Endothelial cell of umbilical vein (primary cell): ENCODE results near the gene FOXL2. TPM values are rescaled to one million over a fixed set of nuclear protein-coding genes. Genes with fewer than 3 reads are reported as not detected.

Experiments used
- BruUV-seq: library from RNA; stranded (reverse); fragments of 400-500 nt; replicated peaks from 2 replicates; lab custom pipeline; 2021; lab: Mats Ljungman, UMichigan
- CTCF ChIA-PET: fragments of 300-600, 350-600 bp; sonication (Branson Sonifier 250); formaldehyde crosslinking; loops from one replicate; lab custom pipeline; 2021; ENCODE audit warnings: antibody characterized with exemption, inconsistent platforms; lab: Charles Lee
- POLR2A ChIA-PET: fragments of 300-600, 350-600 bp; sonication (Branson Sonifier 250); formaldehyde crosslinking; loops from one replicate; lab custom pipeline; 2021; ENCODE audit warnings: antibody characterized with exemption, inconsistent platforms; lab: Charles Lee
- DNase-seq: peaks from one replicate; pipeline ENCODE4 v3.0.0-alpha.2; 2011; ENCODE audit warnings: low read depth, low spot score
- FAIRE-seq: peaks from 2 replicates; lab custom pipeline; 2011; peaks lifted over from hg19 to GRCh38; lab: Jason Lieb, UNC
- H2AFZ ChIP-seq: 2 replicates; pipeline ENCODE4 v1.6.0; 2012; ENCODE audit warnings: low read depth, low read length, control low read depth, inconsistent platforms
- H3K27ac ChIP-seq: 2 replicates; pipeline ENCODE4 v1.5.1; 2011; ENCODE audit warnings: low read depth, mild to moderate bottlenecking, control low read depth, low read length, moderate library complexity; ENCODE audit not compliant: insufficient read depth
- H3K27me3 ChIP-seq, 2 experiments: 2 replicates each; pipeline versions ENCODE4 v1.6.0 to v1.6.1; 2011; ENCODE audit warnings: low read length in 2 of 2, mixed read lengths in 1 of 2; ENCODE audit not compliant: control insufficient read depth in 2 of 2, insufficient read depth in 2 of 2
- H3K36me3 ChIP-seq, 2 experiments: 2 replicates in 1 of 2; 3 replicates in 1 of 2; pipeline ENCODE4 v1.5.1; 2011; ENCODE audit warnings: low read length in 2 of 2, mild to moderate bottlenecking in 1 of 2, moderate library complexity in 1 of 2; ENCODE audit not compliant: control insufficient read depth in 2 of 2, insufficient read depth in 2 of 2; ENCODE audit errors: extremely low read depth in 1 of 2
- H3K4me1 ChIP-seq: 3 replicates; pipeline ENCODE4 v1.5.1; 2011; ENCODE audit warnings: mild to moderate bottlenecking, low read length; ENCODE audit not compliant: control insufficient read depth, insufficient read depth; ENCODE audit errors: extremely low read depth
- H3K4me2 ChIP-seq: 2 replicates; pipeline ENCODE4 v1.6.1; 2011; ENCODE audit warnings: low read length, control low read depth, mixed read lengths; ENCODE audit not compliant: insufficient read depth
- H3K4me3 ChIP-seq, 3 experiments: fragments of 200-600 bp in 1 of 3; sonication (generic), shearing (Covaris generic) in 1 of 3; replicated peaks in 1 of 3; 2 replicates each; pipeline ENCODE4 v1.5.1; 2011 to 2016; ENCODE audit warnings: control low read depth in 3 of 3, low read length in 3 of 3, mild to moderate bottlenecking in 2 of 3, inconsistent platforms in 1 of 3, low read depth in 1 of 3, moderate library complexity in 1 of 3; ENCODE audit not compliant: insufficient read depth in 1 of 3
- H3K79me2 ChIP-seq: 2 replicates; pipeline ENCODE4 v1.6.0; 2012; ENCODE audit warnings: low read length, inconsistent platforms; ENCODE audit not compliant: control insufficient read depth, insufficient read depth
- H3K9ac ChIP-seq: replicated peaks from 2 replicates; pipeline ENCODE3; 2011; ENCODE audit warnings: low read length, control low read depth; ENCODE audit not compliant: insufficient read depth; ENCODE audit errors: extremely low read depth
- H3K9me1 ChIP-seq: replicated peaks from 3 replicates; pipeline ENCODE4 v1.6.0; 2011; ENCODE audit warnings: mild to moderate bottlenecking, low read length; ENCODE audit not compliant: control insufficient read depth, insufficient read depth; ENCODE audit errors: extremely low read depth
- H3K9me3 ChIP-seq: replicated peaks from 2 replicates; pipeline ENCODE4 v1.5.1; 2012; ENCODE audit warnings: low read length, inconsistent platforms; ENCODE audit not compliant: control insufficient read depth, insufficient read depth
- H4K20me1 ChIP-seq: replicated peaks from 2 replicates; pipeline ENCODE3; 2011; ENCODE audit warnings: mild to moderate bottlenecking, low read length; ENCODE audit not compliant: control insufficient read depth, insufficient read depth; ENCODE audit errors: extremely low read depth
- CTCF ChIP-seq, 2 donors: IDR thresholded peaks; 1 replicate in 1 of 2; 2 replicates in 1 of 2; pipeline ENCODE4 v1.5.1; 2011; ENCODE audit warnings: low read length in 2 of 2, mild to moderate bottlenecking in 2 of 2, moderate library complexity in 2 of 2, control low read depth in 1 of 2, inconsistent platforms in 1 of 2, low read depth in 1 of 2; ENCODE audit not compliant: insufficient read depth in 1 of 2; ENCODE audit errors: extremely low read depth in 1 of 2
- GATA2 ChIP-seq: IDR thresholded peaks from 2 replicates; pipeline ENCODE4 v1.7.0; 2011; ENCODE audit warnings: low read depth, mild to moderate bottlenecking, moderate library complexity, mixed read lengths, low read length; ENCODE audit not compliant: insufficient read length, insufficient read depth
- JUN ChIP-seq: IDR thresholded peaks from 2 replicates; pipeline ENCODE4 v1.6.1; 2011; ENCODE audit warnings: borderline replicate concordance, low read depth; ENCODE audit not compliant: insufficient read length, insufficient read depth
- MYC ChIP-seq: IDR thresholded peaks from one replicate; pipeline ENCODE4 v1.6.1; 2011; ENCODE audit warnings: mild to moderate bottlenecking, low read depth, low read length
- POLR2A ChIP-seq: IDR thresholded peaks from 2 replicates; pipeline ENCODE4 v1.6.1; 2012; ENCODE audit warnings: low read depth, mild to moderate bottlenecking, control low read depth, low read length
- POLR2AphosphoS5 ChIP-seq: IDR thresholded peaks from 2 replicates; pipeline ENCODE4 v1.6.1; 2012; ENCODE audit warnings: low read depth, mild to moderate bottlenecking, control low read depth, low read length, moderate library complexity; ENCODE audit not compliant: insufficient read depth
- dilution Hi-C: fragments of 300-500 bp; cut with MboI; formaldehyde crosslinking; loops from one replicate; pipeline ENCODE4 v1.15.0; 2019; ENCODE audit warnings: low sequenced_read_pairs; ENCODE audit not compliant: extremely low pct_ligation_motif_present
- intact Hi-C: fragments of 100-400 bp; cut with micrococcal nuclease; formaldehyde crosslinking; loops from one replicate; pipeline ENCODE4 v1.10.0; 2022
- polyA plus RNA-seq, 4 experiments: library from polyadenylated mRNA; depleted of rRNA in 3 of 4; stranded (reverse) in 3 of 4; unstranded in 1 of 4; fragments of >200 nt; gene quantifications; 2 replicates each; pipeline versions ENCODE4 v1.2.1 to v1.2.3, GENCODE V29; 2011 to 2012; ENCODE audit warnings: missing spikeins in 1 of 4
- total RNA-seq: library from RNA; stranded (reverse); gene quantifications from 2 replicates; pipeline ENCODE4 v1.2.3, GENCODE V29; 2021

Gene FOXL2
- total and polyA plus RNA-seq, 2 donors (not counting 3 experiments of a cell fraction or from before 2014, with no cell fraction given): not detected

GRCh38 chr3:138984816-138985215 is 37.9 kb upstream of the FOXL2 start:
- H3K4me1 ChIP-seq: no peaks in the 10 kb centered on the region
- dilution Hi-C loops (no loop called here), intact Hi-C loops (no loop called here)
- no peak for TF ChIP-seq MYC
- no peak for TF ChIP-seq POLR2A
- no peak for TF ChIP-seq GATA2
- TF ChIP-seq POLR2AphosphoS5: no peak
- TF ChIP-seq CTCF (IDR thresholded peaks at IDR 0.05; ENCODE audit: extremely low read depth in 1 of 2, insufficient read depth in 1 of 2, low read depth in 1 of 2, low read length in 2 of 2): no peak
- TF ChIP-seq JUN: no peak
- H3K27ac ChIP-seq: no peak overlapping the region
- DNase-seq: no peak
- ChIA-PET CTCF (no interaction called here), POLR2A (no interaction called here)
- H3K9ac ChIP-seq: no peak overlapping the region
- H3K9me1 ChIP-seq: no peaks in the 10 kb centered on the region
- H3K36me3 ChIP-seq: no peaks in the 10 kb centered on the region
- H3K79me2 ChIP-seq: no peaks in the 10 kb centered on the region
- no peak overlapping the region for H2AFZ ChIP-seq
- peaks cover 3 to 6% of the 10 kb centered on the region in 2 experiments for H3K27me3 ChIP-seq
- H3K4me2 ChIP-seq: no peak overlapping the region
- FAIRE-seq: no peak
- H3K9me3 ChIP-seq: no peaks in the 10 kb centered on the region
- no peaks in the 10 kb centered on the region for H4K20me1 ChIP-seq
- no peak overlapping the region for H3K4me3 ChIP-seq
- BruUV-seq: no TSS peak

- H3K9me1 ChIP-seq: no peaks in the 10 kb centered on the region
- H3K4me3 ChIP-seq: no peak overlapping the region
- H3K36me3 ChIP-seq: no peaks in the 10 kb centered on the region
- BruUV-seq: no TSS peak
- TF ChIP-seq JUN (no peak), POLR2AphosphoS5 (no peak)
- no peaks in the 10 kb centered on the region for H3K9me3 ChIP-seq
- no peak overlapping the region for H3K4me2 ChIP-seq
- no peak for DNase-seq
- no peaks in the 10 kb centered on the region for H4K20me1 ChIP-seq
- dilution Hi-C loops: no loop called here
- no peak for FAIRE-seq
- no peak overlapping the region for H2AFZ ChIP-seq
- intact Hi-C loops: no loop called here
- H3K9ac ChIP-seq: no peak overlapping the region
- H3K4me1 ChIP-seq: no peaks in the 10 kb centered on the region
- H3K27ac ChIP-seq: no peak overlapping the region
- CTCF ChIA-PET: interaction anchor here (1.2 kb wide), 1 partner anchor 497 kb away, joined by 4 read pairs; no protein-coding TSS in a partner anchor
- POLR2A ChIA-PET: no interaction called here
- H3K27me3 ChIP-seq: peaks cover 0 to 3% of the 10 kb centered on the region in 2 experiments
- no peaks in the 10 kb centered on the region for H3K79me2 ChIP-seq
Measured at GRCh38 chr3:138976047-138976446, 29.1 kb upstream of the FOXL2 start.
